22Rv1 (cell line): ENCODE data around the gene WDR86.

Experiments used
- CTCF ChIP-seq: fragments of 450-650 bp; IDR thresholded peaks from 2 replicates; pipeline ENCODE4 v1.5.1; 2017; ENCODE audit warnings: mild to moderate bottlenecking
- ZFX ChIP-seq: fragments of 450-650 bp; IDR thresholded peaks from 2 replicates; pipeline ENCODE4 v1.6.1; 2017; ENCODE audit warnings: antibody characterized with exemption, borderline replicate concordance

GRCh38 chr7:151415375-151416105, 5.7 kb upstream of the WDR86 start:
- no peak for TF ChIP-seq CTCF
- TF ChIP-seq ZFX = no peak
